Left renal cortex interstitium (tissue), 4 donors: Measurements from ENCODE around the gene TTC23L. TPM values are rescaled to one million over a fixed set of nuclear protein-coding genes. Genes with fewer than 3 reads are reported as not detected.

Experiments
- DNase-seq, 4 donors: peaks; one replicate each; pipeline ENCODE4 v3.0.0-alpha.2; 2013; ENCODE audit warnings: low read depth in 4 of 4, low spot score in 2 of 4, missing footprints in 1 of 4
- polyA plus RNA-seq, 4 donors: library from polyadenylated mRNA; unstranded; fragments of 120-200 nt; gene quantifications; one replicate each; pipeline ENCODE4 v1.2.1, GENCODE V29; 2013; ENCODE audit not compliant: insufficient read length in 4 of 4

The TTC23L gene
- polyA plus RNA-seq, 4 donors: 3.2 to 4.5 (median 3.8) TPM

DNA sequence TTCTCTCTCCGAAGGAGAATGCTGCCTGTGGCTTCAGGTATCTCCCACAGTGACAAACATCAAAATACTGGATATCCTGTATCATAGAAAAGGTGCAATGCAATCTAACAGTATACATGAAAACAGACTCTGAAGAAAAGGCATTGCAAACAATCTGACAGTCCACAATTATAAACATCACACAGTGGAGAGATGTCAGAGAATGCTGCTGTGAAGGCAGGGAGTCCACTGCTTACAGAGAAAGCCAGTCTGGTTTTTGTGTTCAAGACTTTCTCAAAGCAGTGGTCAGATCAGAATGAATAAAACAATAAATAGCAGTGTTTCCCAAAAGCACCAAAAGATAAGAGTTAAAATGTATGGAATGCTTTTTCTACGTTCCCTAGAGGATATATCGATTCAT, 28.7 kb downstream of the TTC23L start:
- DNase-seq: no peak

DNA sequence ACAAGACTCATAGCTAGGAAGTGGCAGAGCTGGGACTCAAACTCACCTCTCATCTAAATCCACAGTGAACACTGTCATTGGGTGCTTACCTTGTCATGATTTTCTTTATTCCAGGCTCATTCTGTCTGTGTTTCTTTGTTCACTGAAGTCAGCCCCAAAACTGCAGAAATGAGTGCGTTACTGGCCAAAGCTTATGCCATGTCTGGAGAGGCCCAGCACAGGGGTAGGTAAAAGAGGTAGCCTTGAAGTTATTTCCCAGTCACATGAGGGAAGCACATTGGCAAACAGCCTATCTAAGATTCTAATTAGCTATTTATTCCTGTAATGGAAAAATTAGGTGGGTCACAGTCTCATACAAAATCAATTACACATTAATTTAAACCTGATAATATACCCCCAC, 29.8 kb downstream of the TTC23L start:
- DNase-seq: no peak

GRCh38 chr5:34869256-34869655, 30.3 kb downstream of the TTC23L start:
- DNase-seq: no peak

DNA sequence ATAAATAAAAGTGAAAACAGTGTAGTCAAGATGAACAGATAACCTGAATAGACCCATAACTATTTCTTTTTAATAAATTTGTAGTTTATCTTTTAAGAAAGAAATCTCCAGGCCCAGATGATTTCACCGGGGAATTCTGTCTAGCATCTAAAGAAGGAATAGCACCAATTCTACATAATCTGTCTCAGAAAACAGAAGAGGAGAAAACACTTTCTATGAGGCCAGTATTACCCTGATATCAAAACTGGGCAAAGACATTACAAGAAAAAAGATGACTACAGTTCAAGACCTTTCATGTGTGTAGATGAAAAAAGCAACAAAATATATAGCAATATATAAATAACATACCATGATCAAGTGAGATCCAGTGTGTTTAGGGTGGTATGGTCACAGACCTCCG, 31.4 kb downstream of the TTC23L start:
- DNase-seq: no peak

GRCh38 chr5:34876275-34876674, 37.3 kb downstream of the TTC23L start:
- DNase-seq: no peak

- DNase-seq: no peak
These were observed 42.3 kb downstream of the TTC23L start for GRCh38 chr5:34881246-34881645.

DNA sequence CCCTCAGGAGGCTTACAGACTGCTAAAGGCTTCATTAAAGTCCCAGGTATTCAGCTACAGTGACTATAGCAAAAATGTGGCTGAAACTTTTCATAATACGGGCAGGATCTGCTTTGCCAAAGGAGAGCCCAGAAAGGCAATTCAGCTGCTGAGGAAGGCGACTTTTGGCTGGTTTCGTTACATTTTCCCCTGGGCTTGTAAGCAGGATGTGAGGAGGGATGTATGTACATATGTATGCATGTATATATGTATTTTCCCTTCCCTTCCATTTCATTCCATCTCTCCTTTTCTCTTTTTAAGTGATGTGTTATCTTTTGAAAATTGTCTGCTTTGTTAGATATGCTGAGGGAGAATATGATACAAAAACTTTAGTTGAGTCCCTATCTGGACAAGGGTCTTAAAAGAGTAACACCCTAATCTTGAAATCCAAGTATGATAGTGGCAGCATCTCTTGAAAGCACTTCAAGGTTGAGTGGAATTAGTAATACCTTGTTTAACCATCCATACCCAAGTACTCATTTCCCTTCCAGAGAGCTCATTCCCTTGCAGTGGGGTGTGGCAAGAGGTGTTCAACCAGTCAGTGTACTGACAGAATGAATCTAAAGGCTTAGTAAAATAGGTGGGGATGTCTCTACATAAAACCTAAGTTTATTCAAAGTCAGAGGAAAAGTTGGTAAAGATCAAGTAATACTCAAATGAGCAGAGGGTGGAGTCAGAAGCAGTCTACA, 47.6 kb downstream of the TTC23L start:
- DNase-seq: no peak

- DNase-seq: no peak
These were observed 50.4 kb downstream of the TTC23L start for GRCh38 chr5:34889394-34889793.

- no peak for DNase-seq
These were observed 53.0 kb downstream of the TTC23L start for GRCh38 chr5:34891981-34892380.

GRCh38 chr5:34892414-34892813, 53.5 kb downstream of the TTC23L start:
- no peak for DNase-seq

- DNase-seq: no peak
These were observed 55.8 kb downstream of the TTC23L start for GRCh38 chr5:34894716-34895115.

DNA sequence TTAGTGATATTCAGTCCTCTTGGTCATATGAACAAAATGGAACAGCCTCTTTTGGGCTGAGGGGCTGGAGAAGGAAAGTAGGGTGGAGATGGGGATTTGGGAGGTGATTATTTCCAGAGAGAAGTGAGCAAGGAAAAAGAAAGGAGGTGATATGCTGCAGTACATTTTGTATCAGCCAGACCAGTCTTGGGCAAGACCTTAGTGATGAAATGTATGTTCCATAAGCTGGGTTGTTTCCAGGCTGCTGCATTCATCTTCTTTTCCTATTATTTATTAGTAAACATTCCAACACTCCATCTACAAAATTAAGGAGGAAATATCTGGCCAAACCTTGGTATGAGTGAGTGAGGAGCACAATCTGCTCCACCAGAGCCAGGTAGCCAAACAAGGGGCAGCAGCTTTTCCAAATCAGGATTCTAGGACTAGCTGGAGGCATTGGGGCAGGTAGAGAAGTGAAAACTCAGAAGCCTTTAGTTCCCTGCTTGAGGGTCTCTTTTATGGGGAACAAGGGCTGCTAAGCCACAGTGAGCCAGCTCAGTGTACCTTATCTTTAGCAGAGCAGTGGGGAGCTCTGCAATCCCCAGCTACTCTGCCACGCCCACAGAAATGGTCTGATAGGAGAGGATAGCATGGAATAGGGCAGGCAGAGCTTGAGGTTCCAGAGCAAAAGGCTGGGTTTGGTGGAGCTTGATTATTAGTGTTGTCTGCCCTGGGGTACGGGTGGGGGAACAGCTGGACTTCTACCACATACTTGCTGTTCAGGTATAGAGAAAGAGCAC, 56.9 kb downstream of the TTC23L start:
- DNase-seq: no peak

DNA sequence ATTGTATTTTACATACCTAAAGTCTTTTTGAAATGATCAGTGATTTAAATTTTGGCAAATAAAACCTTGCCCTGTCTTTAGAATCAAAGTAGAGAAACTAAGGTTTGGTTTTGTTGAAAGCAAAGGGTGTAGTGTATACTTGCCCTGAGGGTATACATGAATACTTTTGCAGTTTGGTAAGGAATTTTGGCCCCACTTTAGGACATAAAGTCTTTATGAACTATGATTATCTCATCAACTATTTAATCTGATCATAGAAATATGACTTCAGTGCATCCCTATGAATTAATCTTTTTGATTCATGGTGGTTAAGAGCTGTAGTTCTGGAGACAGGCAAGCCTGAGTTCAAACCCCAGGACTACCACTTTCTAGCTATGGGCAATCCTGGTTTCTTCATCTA, 58.7 kb downstream of the TTC23L start:
- DNase-seq: no peak

DNA sequence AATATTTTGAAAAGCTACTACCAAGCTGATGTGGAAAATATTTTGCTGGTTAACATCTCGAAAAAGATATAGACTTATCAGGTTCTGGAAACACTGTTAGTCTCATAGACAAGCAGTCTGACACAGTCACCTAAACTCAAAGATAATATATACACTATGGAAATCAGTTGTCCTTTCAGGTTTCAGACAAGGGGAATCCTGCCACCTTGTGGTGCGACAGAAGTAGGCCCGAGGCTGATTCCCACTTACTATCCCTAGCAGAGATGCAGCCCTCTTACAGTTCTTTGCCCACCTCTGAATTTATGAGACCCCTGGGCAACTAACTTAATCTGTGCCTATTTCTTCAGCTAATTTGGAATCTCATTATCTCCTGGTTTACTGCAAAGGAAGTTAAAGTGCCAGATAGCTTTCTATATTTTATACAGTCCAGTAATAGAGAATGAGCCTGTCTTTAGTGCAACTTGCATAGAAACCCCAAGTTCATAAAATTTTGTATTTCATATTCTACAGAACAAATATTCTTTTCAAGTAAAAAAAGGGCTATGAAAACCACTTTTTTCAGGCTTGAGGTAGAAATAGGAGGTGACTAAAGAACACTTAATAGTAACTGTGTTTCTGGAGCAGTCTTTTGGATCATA, 59.4 kb downstream of the TTC23L start:
- peak in 3 of 4 donors; percentile 15 to 63 (median 45) for DNase-seq

DNA sequence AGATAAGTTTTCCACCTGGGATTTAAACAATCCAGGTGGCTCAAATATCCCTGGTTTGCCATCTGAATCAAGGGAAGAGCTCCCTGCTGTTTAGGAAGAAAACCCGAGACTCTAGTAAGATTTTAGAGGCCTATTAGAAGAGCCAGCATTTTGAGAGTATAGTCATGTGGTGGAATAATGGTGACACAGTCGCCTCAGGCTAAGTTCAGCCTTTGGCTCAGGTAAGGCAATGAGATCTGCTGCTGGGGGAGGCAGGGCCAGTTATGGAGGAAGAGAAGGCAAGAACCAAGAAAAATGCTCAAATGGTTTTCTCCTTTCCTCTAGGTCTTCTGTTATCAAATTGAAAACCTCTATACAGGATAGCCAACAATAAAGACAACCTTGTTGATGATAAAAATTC, 60.1 kb downstream of the TTC23L start:
- DNase-seq: no peak

DNA sequence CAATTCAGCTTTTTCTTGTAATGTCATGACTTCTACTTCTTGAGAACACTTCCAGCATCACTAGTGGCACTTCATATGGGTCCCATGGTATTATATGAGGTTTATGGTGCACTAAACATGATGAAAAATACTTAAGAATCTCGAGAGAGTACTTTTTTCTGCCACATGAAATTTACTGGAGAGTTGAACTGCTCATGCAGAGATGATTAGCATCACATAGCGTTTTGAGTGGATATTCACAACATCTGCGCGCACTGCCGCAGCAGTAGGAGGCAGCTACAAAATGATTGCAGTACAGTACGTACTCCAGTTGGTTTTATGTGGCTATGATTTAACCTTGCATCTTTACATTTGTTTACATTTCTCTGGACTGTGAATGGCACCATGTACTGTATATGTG, 61.7 kb downstream of the TTC23L start:
- DNase-seq: no peak

- no peak for DNase-seq
These were observed 64.3 kb downstream of the TTC23L start for GRCh38 chr5:34903260-34903659.

GRCh38 chr5:34905564-34905963, 66.6 kb downstream of the TTC23L start:
- DNase-seq: no peak

DNA sequence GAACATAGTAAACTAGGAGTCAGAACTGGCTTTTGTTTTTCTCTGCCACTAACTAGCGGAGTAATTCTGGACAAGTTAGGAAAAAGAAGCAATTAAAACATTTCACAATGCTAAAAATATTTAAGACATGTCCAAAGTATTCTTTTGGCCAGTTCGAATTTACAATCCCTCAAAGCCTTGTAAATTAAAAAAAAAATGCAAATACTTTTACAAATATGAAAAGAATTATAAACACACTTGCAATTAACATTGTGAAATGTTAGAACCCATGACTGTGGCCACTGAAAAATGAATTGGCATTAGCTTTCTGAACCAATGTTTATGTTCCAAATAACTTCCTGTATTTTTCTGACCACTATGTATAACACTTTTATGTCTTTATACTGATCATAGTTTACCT, 74.1 kb downstream of the TTC23L start:
- no peak for DNase-seq

DNA sequence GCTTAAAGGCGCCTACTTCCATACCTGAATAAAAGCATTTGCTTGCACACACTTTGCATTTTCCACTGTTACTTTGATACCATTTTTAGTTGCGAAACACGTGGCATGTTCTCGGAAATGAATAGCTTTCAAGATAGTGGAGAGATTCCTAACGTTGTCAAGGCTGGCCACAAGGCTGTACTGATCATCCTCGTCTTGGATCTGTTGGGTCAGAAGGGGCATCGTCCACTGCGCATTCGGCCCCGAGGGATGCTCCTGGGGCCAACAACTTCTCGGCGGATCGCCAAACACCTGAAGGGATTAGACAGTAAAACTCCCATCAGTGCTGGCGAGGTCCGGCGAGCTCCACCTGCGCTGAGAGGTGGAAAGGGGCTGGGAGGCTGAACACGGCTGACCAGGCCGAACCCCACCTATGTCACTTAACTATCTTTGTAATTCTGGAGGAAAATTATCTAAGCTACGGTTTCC, 75.7 kb downstream of the TTC23L start:
- DNase-seq: no peak

DNA sequence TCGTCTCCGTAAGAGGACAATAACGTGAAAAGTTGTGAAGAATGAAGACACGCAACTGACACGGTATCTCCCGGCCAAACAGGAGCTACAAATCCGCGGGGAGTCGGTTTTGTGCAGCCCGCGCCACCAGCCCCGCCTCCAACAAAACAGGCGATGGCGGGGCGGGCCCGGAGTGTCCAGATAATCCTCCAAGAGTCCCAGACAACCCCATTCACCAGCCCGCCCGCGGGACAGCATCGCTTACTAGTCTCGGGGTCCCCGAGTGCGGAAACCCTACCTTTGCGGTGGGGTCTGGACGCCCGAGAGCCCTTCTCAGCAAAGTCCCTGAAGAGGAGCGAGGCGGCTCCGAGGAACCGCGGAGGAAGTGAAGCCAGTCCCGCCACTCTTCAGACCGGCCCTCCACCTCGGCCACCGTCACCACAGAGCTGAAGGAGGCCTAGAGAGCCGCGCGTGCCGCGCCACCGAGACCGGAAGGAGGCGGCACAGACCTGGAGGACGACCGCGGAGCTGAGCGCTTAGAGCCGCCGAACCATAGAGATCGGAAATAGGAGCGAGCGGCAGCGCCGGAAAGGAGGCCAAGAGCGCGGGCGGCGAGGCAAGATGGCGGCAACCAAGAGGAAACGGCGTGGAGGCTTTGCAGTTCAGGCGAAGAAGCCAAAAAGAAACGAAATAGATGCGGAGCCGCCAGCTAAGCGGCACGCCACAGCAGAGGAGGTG, 76.3 kb downstream of the TTC23L start, which contains the start of the genes BRIX1 and RAD1:
Gene BRIX1, plus strand, starts transcription at position 573 of the 717 bp plus-strand sequence. Its CDS starts 28 bp downstream, at position 601.
Gene RAD1, minus strand, starts transcription at position 366 of the 717 bp plus-strand sequence. CDS start 612 bp downstream, outside the sequence.
- DNase-seq: peak in 3 of 4 donors; percentile 91 to 95 (median 95)
